GM12878 (cell line): Measurements from ENCODE around the gene PDE7B. TPM values are rescaled to one million over a fixed set of nuclear protein-coding genes. Genes with fewer than 3 reads are reported as not detected.

Experiments
- ATF7 ChIP-seq: fragments of 450-650 bp; IDR thresholded peaks from 2 replicates; pipeline ENCODE4 v1.6.1; 2016; ENCODE audit warnings: low read depth, mild to moderate bottlenecking
- EGR1 ChIP-seq, 2 experiments: IDR thresholded peaks; 1 replicate in 1 of 2; 2 replicates in 1 of 2; pipeline ENCODE4 v1.6.1; 2011 to 2012; ENCODE audit warnings: low read depth in 2 of 2, low read length in 2 of 2, borderline replicate concordance in 1 of 2, mild to moderate bottlenecking in 1 of 2, moderate library complexity in 1 of 2
- MLLT1 ChIP-seq: fragments of 450-650 bp; IDR thresholded peaks from 2 replicates; pipeline ENCODE4 v1.6.1; 2016; ENCODE audit warnings: mild to moderate bottlenecking
- REST ChIP-seq: IDR thresholded peaks from 2 replicates; pipeline ENCODE4 v1.6.1; 2012; ENCODE audit warnings: mild to moderate bottlenecking, low read depth, low read length
- SKIL ChIP-seq: fragments of 450-650 bp; IDR thresholded peaks from 2 replicates; pipeline ENCODE4 v1.6.1; 2017; ENCODE audit warnings: mild to moderate bottlenecking, low read depth, inconsistent platforms; ENCODE audit not compliant: poor library complexity, severe bottlenecking
- polyA plus RNA-seq, 11 experiments: library from polyadenylated mRNA; depleted of rRNA in 4 of 11; unstranded in 6 of 11; stranded (reverse) in 5 of 11; fragments of >200 nt; fragmentation: Nextera tagmentation in 4 of 11; fragmentation: Illumina TruSeq in 1 of 11; extraction: Ambion mirVana in 4 of 11; extraction: Trizol in 1 of 11; gene quantifications; 1 replicate in 1 of 11; 2 replicates in 10 of 11; pipeline versions ENCODE4 v1.2.1 to v1.2.3, GENCODE V29; 2011 to 2016; ENCODE audit warnings: inconsistent platforms in 2 of 11, missing spikeins in 2 of 11, low read depth in 1 of 11
- total RNA-seq, 4 experiments: library from RNA; depleted of rRNA in 3 of 4; stranded (reverse); fragments of >200 nt in 3 of 4; fragmentation: Illumina TruSeq in 1 of 4; extraction: Trizol in 1 of 4; gene quantifications; 2 replicates each; pipeline versions ENCODE4 v1.2.1 to v1.2.3, GENCODE V29; 2013 to 2021

The PDE7B gene
- total and polyA plus RNA-seq, 10 of the 15 experiments (the other 5 are each of a cell fraction or from before 2014, with no cell fraction given): not detected

- no peak for TF ChIP-seq REST
- no peak for TF ChIP-seq EGR1 (IDR thresholded peaks at IDR 0.05; ENCODE audit: borderline replicate concordance in 1 of 2, low read depth in 2 of 2, low read length in 2 of 2)
- TF ChIP-seq SKIL: no peak
- no peak for TF ChIP-seq MLLT1
- no peak for TF ChIP-seq ATF7
- TF ChIP-seq, all 136 proteins: peak for 0
Measured at GRCh38 chr6:136036601-136037000, 185.1 kb downstream of the PDE7B start (continued).
